Fibroblast of lung (primary cell): ENCODE measurements around the gene COL5A2. TPM values are rescaled to one million over a fixed set of nuclear protein-coding genes. Genes with fewer than 3 reads are reported as not detected.

Experiments used
- DNase-seq, 2 donors: peaks; one replicate each; pipeline versions ENCODE4 v3.0.0 to v3.0.0-alpha.2; 2010; ENCODE audit warnings: low read depth in 2 of 2
- H2AFZ ChIP-seq: 2 replicates; pipeline ENCODE4 v1.5.1; 2012; ENCODE audit warnings: low read length, control low read depth, inconsistent platforms
- H3K27ac ChIP-seq: 2 replicates; pipeline ENCODE4 v1.5.1; 2011; ENCODE audit warnings: low read length, control low read depth; ENCODE audit not compliant: insufficient read depth
- H3K27me3 ChIP-seq: 2 replicates; pipeline ENCODE4 v1.5.1; 2011; ENCODE audit warnings: mild to moderate bottlenecking, low read length; ENCODE audit not compliant: control insufficient read depth, insufficient read depth
- H3K36me3 ChIP-seq: 2 replicates; pipeline ENCODE4 v1.5.1; 2011; ENCODE audit warnings: low read length; ENCODE audit not compliant: control insufficient read depth, insufficient read depth
- H3K4me1 ChIP-seq: 2 replicates; pipeline ENCODE4 v1.5.1; 2011; ENCODE audit warnings: low read length; ENCODE audit not compliant: control insufficient read depth, insufficient read depth; ENCODE audit errors: extremely low read depth
- H3K4me2 ChIP-seq: 2 replicates; pipeline ENCODE4 v1.5.1; 2011; ENCODE audit warnings: low read length, control low read depth; ENCODE audit not compliant: insufficient read depth; ENCODE audit errors: extremely low read depth
- H3K4me3 ChIP-seq, 4 experiments: fragments of 200-600 bp in 1 of 4; sonication (generic) in 1 of 4; replicated peaks in 1 of 4; 2 replicates each; pipeline ENCODE4 v1.5.1; 2011 to 2016; ENCODE audit warnings: low read length in 4 of 4, low read depth in 3 of 4, mild to moderate bottlenecking in 3 of 4, control low read depth in 2 of 4, inconsistent platforms in 1 of 4, mixed read lengths in 1 of 4; ENCODE audit not compliant: insufficient read depth in 1 of 4; ENCODE audit errors: control extremely low read depth in 1 of 4
- H3K79me2 ChIP-seq: 2 replicates; pipeline ENCODE4 v1.5.1; 2012; ENCODE audit warnings: mild to moderate bottlenecking, low read length, inconsistent platforms; ENCODE audit not compliant: control insufficient read depth, insufficient read depth
- H3K9ac ChIP-seq: 2 replicates; pipeline ENCODE4 v1.5.1; 2011; ENCODE audit warnings: mild to moderate bottlenecking, low read length, control low read depth; ENCODE audit not compliant: insufficient read depth
- H3K9me3 ChIP-seq: 2 replicates; pipeline ENCODE4 v1.5.1; 2012; ENCODE audit warnings: low read depth, low read length; ENCODE audit not compliant: control insufficient read depth, insufficient read depth
- H4K20me1 ChIP-seq: 2 replicates; pipeline ENCODE4 v1.5.1; 2011; ENCODE audit warnings: low read length; ENCODE audit not compliant: control insufficient read depth, insufficient read depth; ENCODE audit errors: extremely low read depth
- CTCF ChIP-seq, 2 donors: IDR thresholded peaks in 1 of 2; conservative IDR thresholded peaks in 1 of 2; 1 replicate in 1 of 2; 2 replicates in 1 of 2; pipeline ENCODE4 v1.5.1; 2011 to 2012; ENCODE audit warnings: low read length in 2 of 2, control low read depth in 1 of 2, inconsistent platforms in 1 of 2, low read depth in 1 of 2, mild to moderate bottlenecking in 1 of 2
- EZH2 ChIP-seq: IDR thresholded peaks from 2 replicates; pipeline ENCODE4 v1.5.1; 2012; ENCODE audit warnings: low read length, control low read depth, mild to moderate bottlenecking; ENCODE audit errors: missing control alignments
- polyA plus RNA-seq, 2 donors: library from polyadenylated mRNA; depleted of rRNA in 1 of 2; stranded (reverse) in 1 of 2; unstranded in 1 of 2; fragments of >200 nt; gene quantifications; 2 replicates each; pipeline ENCODE4 v1.2.1, GENCODE V29; 2011 to 2012; ENCODE audit warnings: missing spikeins in 1 of 2
- total RNA-seq: library from RNA; depleted of rRNA; stranded (reverse); fragments of >200 nt; gene quantifications from 2 replicates; pipeline ENCODE4 v1.2.1, GENCODE V29; 2014

Gene COL5A2
- total and polyA plus RNA-seq, 2 donors (not counting 1 experiment from before 2014, with no cell fraction given), result 253 to 353 TPM

GRCh38 chr2:189060096-189060642 lies 119.4 kb downstream of the COL5A2 start:
- Histone ChIP-seq H3K4me3 (no peak overlapping the region), H3K4me1 (no peaks in the 10 kb centered on the region), H3K27me3 (no peaks in the 10 kb centered on the region), H3K9ac (no peak overlapping the region), H3K36me3 (peaks cover 15% of the 10 kb centered on the region), H4K20me1 (no peaks in the 10 kb centered on the region), H3K4me2 (no peak overlapping the region), H3K79me2 (no peaks in the 10 kb centered on the region), H3K27ac (no peak overlapping the region), H2AFZ (no peak overlapping the region), H3K9me3 (no peaks in the 10 kb centered on the region)
- no peak for TF ChIP-seq EZH2
- no peak for TF ChIP-seq CTCF (conservative IDR thresholded peaks at IDR 0.05 in 1 of 2, IDR thresholded peaks at IDR 0.05 in 1 of 2; ENCODE audit: low read depth in 1 of 2, low read length in 2 of 2)
- DNase-seq, result peak in 1 of 2 donors; percentile 63

- Histone ChIP-seq H3K36me3 (peaks cover 14% of the 10 kb centered on the region), H2AFZ (no peak overlapping the region), H3K4me3 (no peak overlapping the region), H3K9ac (no peak overlapping the region), H3K4me2 (peak overlapping the region; percentile 7), H3K9me3 (no peaks in the 10 kb centered on the region), H4K20me1 (no peaks in the 10 kb centered on the region), H3K27ac (no peak overlapping the region), H3K79me2 (no peaks in the 10 kb centered on the region), H3K27me3 (no peaks in the 10 kb centered on the region), H3K4me1 (no peaks in the 10 kb centered on the region)
- DNase-seq, result no peak
- TF ChIP-seq CTCF (conservative IDR thresholded peaks at IDR 0.05 in 1 of 2, IDR thresholded peaks at IDR 0.05 in 1 of 2; ENCODE audit: low read depth in 1 of 2, low read length in 2 of 2) (no peak), EZH2 (no peak)
Observed at GRCh38 chr2:189057316-189057715, 122.2 kb downstream of the COL5A2 start.

GRCh38 chr2:189056200-189057106 lies 123.1 kb downstream of the COL5A2 start:
- DNase-seq, result peak; percentile 15 to 31
- Histone ChIP-seq H3K27me3 (no peaks in the 10 kb centered on the region), H3K4me2 (no peak overlapping the region), H3K4me3 (no peak overlapping the region), H3K9me3 (no peaks in the 10 kb centered on the region), H3K9ac (no peak overlapping the region), H3K4me1 (no peaks in the 10 kb centered on the region), H4K20me1 (no peaks in the 10 kb centered on the region), H3K36me3 (peaks cover 14% of the 10 kb centered on the region), H3K79me2 (no peaks in the 10 kb centered on the region), H2AFZ (no peak overlapping the region), H3K27ac (no peak overlapping the region)
- no peak for TF ChIP-seq EZH2
- no peak for TF ChIP-seq CTCF (conservative IDR thresholded peaks at IDR 0.05 in 1 of 2, IDR thresholded peaks at IDR 0.05 in 1 of 2; ENCODE audit: low read depth in 1 of 2, low read length in 2 of 2)
